Measurements from ENCODE around the gene CR1L.
"Not testable (repeated sequence)": the region's sequence is repeated elsewhere in the genome, so short reads cannot be mapped to it uniquely, and the experiment has no call there.

Gene CR1L

DNA sequence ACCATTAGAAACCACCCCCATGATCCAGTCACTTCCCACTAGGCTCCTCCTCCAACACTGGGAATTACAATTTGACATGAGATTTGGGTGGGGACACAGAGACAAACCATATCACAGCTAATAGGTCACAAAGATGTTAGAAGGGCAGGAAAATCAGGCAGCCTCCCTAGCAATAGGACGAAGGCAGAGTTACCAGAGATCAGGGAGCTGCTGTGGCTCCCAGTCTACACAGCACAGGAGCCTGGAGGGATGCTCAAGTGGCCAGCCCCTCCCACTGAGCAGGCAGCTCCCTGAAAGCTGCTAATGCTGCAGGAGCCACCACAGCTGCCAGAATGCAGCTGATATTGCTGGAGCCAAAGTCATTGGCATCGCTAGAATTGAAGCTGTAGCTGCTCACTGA is 51.0 kb downstream of the CR1L start:
- no peak for DNase-seq (ENCODE audit: low read depth in 2 of 2)
- TF ChIP-seq, protein P1, sequence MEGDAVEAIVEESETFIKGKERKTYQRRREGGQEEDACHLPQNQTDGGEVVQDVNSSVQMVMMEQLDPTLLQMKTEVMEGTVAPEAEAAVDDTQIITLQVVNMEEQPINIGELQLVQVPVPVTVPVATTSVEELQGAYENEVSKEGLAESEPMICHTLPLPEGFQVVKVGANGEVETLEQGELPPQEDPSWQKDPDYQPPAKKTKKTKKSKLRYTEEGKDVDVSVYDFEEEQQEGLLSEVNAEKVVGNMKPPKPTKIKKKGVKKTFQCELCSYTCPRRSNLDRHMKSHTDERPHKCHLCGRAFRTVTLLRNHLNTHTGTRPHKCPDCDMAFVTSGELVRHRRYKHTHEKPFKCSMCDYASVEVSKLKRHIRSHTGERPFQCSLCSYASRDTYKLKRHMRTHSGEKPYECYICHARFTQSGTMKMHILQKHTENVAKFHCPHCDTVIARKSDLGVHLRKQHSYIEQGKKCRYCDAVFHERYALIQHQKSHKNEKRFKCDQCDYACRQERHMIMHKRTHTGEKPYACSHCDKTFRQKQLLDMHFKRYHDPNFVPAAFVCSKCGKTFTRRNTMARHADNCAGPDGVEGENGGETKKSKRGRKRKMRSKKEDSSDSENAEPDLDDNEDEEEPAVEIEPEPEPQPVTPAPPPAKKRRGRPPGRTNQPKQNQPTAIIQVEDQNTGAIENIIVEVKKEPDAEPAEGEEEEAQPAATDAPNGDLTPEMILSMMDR (IDR thresholded peaks at IDR 0.05; ENCODE audit: low read depth, low read length) = no peak
- no peak overlapping the region for H3K4me3 ChIP-seq (replicated peaks in 1 of 2; ENCODE audit: low read depth in 2 of 2, low read length in 2 of 2)

DNA sequence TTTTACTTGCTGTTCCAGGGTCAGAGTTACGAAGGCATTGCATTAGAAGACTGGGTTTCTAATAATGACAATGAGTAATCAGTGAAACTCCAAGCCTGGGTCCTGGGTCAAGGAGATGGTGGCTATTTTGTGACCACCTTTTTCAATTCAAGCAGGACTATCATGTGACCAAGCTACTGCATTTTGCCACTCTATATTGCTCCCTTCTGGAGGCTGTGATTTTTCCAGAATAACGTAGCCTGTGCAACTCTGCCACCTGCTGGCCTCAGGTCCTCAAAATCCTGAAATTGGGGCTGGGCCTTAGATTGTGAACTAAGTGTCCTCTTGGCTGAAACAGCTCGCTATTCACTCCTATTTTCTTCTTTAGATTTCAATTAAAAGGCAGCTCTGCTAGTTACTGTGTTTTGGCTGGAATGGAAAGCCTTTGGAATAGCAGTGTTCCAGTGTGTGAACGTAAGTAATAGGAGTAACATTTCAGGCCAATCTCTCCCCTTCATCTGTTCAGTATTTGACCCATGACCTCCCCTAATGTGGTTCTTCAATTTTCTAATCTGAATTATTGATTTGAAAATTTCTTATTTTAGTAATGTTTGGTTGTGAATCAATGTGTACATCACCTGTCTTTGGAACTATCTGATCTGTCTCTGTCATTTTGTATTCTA is 54.0 kb downstream of the CR1L start:
- H3K4me3 ChIP-seq (replicated peaks in 1 of 2; ENCODE audit: low read depth in 2 of 2, low read length in 2 of 2) = no peak overlapping the region
- TF ChIP-seq, protein P1 (IDR thresholded peaks at IDR 0.05; ENCODE audit: low read depth, low read length) = peak; percentile 67
- DNase-seq (ENCODE audit: low read depth in 2 of 2) = peak; percentile 68 to 75

- DNase-seq (ENCODE audit: low read depth in 2 of 2) = peak in 1 of 2 donors; percentile 21
- no peak overlapping the region for H3K4me3 ChIP-seq (replicated peaks in 1 of 2; ENCODE audit: low read depth in 2 of 2, low read length in 2 of 2)
- TF ChIP-seq, protein P1 (IDR thresholded peaks at IDR 0.05; ENCODE audit: low read depth, low read length) = no peak
Observed at GRCh38 chr1:207702317-207702716, 57.4 kb downstream of the CR1L start.

GRCh38 chr1:207703712-207704111 is 58.8 kb downstream of the CR1L start:
- TF ChIP-seq, protein P1 (IDR thresholded peaks at IDR 0.05; ENCODE audit: low read depth, low read length) = no peak
- DNase-seq (ENCODE audit: low read depth in 2 of 2) = no peak
- no peak overlapping the region for H3K4me3 ChIP-seq (replicated peaks in 1 of 2; ENCODE audit: low read depth in 2 of 2, low read length in 2 of 2)

GRCh38 chr1:207708004-207708403 is 63.1 kb downstream of the CR1L start:
- DNase-seq (ENCODE audit: low read depth in 2 of 2) = peak in 1 of 2 donors; percentile 26

DNA sequence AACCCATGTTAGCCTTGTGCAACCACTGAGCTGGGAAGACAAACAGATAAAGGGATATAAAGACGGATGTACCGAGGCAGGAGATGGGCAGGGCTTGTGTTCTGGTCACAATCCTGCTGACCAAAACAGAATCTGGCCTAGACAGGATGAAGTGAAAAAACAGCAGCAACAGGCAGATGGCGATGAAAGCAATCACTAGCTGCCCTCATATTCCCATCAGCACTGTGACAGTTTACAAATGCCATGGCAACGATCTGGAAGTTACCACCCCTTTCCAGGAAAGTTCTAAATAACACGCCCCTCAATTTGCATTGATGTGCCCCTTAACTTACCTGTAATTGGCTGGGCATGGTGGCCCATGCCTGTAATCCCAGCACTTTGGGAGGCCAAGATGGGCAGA is 66.4 kb downstream of the CR1L start:
- no peak overlapping the region for H3K4me3 ChIP-seq (replicated peaks in 1 of 2; ENCODE audit: low read depth in 2 of 2, low read length in 2 of 2)
- TF ChIP-seq, protein P1 (IDR thresholded peaks at IDR 0.05; ENCODE audit: low read depth, low read length) = no peak
- peak; percentile 22 to 30 for DNase-seq (ENCODE audit: low read depth in 2 of 2)

More at GRCh38 chr1:207708004-207708403, 63.1 kb downstream of the CR1L start:
- not testable (repeated sequence) for H3K4me3 ChIP-seq (replicated peaks in 1 of 2; ENCODE audit: low read depth in 2 of 2, low read length in 2 of 2)

DNA sequence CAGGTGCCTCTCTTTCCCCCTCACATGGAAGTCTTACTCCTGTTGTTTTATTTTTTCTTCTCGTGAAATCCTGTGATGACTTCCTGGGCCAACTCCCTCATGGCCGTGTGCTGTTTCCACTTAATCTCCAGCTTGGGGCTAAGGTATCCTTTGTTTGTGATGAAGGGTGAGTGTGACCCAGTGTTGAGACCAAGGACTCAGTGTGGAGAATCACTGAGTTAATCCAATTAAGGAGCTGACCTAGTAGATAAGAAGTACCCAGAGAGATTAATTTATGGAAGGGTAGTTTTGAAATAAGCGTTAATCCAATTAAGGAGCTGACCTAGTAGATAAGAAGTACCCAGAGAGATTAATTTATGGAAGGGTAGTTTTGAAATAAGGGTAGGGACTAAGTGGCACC is 67.8 kb downstream of the CR1L start:
- H3K4me3 ChIP-seq (replicated peaks in 1 of 2; ENCODE audit: low read depth in 2 of 2, low read length in 2 of 2) = not testable (repeated sequence)

GRCh38 chr1:207713529-207713928 is 68.6 kb downstream of the CR1L start:
- H3K4me3 ChIP-seq (replicated peaks in 1 of 2; ENCODE audit: low read depth in 2 of 2, low read length in 2 of 2) = no peak overlapping the region
- peak in 1 of 2 donors; percentile 5 for DNase-seq (ENCODE audit: low read depth in 2 of 2)
- TF ChIP-seq, protein P1 (IDR thresholded peaks at IDR 0.05; ENCODE audit: low read depth, low read length) = no peak

More for the DNA sequence above, 67.8 kb downstream of the CR1L start:
- not testable (repeated sequence) for DNase-seq (ENCODE audit: low read depth in 2 of 2)
